GM12873 (cell line): ENCODE measurements around the gene EFNA4.

Source experiments
- TF ChIP-seq, protein P1 (sequence below): IDR thresholded peaks from 2 replicates; pipeline ENCODE4 v1.5.1; 2012; ENCODE audit warnings: low read depth, mild to moderate bottlenecking, moderate library complexity, low read length, control low read depth; ENCODE audit not compliant: insufficient read depth; ENCODE audit errors: missing control alignments

EFNA4 gene

DNA sequence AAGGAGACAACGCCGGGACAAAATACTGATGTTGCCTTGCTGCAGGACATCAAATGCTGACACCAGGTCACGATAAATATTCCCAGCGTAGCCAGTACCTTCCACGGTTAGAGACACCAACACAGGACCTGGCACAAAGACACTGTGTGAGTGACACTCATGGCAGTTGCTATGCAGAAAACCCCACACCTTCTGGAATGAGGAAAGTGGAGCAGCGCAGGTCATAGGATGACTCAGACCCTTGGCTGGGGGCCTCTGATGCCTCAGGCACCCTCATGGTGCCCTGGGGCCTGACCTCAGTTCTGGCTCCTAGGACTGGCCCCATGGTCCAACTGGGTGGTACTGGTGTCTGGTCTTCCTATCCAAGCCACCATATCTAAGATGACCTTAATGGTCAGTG, 37.0 kb upstream of the EFNA4 start:
- TF ChIP-seq, protein P1, sequence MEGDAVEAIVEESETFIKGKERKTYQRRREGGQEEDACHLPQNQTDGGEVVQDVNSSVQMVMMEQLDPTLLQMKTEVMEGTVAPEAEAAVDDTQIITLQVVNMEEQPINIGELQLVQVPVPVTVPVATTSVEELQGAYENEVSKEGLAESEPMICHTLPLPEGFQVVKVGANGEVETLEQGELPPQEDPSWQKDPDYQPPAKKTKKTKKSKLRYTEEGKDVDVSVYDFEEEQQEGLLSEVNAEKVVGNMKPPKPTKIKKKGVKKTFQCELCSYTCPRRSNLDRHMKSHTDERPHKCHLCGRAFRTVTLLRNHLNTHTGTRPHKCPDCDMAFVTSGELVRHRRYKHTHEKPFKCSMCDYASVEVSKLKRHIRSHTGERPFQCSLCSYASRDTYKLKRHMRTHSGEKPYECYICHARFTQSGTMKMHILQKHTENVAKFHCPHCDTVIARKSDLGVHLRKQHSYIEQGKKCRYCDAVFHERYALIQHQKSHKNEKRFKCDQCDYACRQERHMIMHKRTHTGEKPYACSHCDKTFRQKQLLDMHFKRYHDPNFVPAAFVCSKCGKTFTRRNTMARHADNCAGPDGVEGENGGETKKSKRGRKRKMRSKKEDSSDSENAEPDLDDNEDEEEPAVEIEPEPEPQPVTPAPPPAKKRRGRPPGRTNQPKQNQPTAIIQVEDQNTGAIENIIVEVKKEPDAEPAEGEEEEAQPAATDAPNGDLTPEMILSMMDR: no peak

DNA sequence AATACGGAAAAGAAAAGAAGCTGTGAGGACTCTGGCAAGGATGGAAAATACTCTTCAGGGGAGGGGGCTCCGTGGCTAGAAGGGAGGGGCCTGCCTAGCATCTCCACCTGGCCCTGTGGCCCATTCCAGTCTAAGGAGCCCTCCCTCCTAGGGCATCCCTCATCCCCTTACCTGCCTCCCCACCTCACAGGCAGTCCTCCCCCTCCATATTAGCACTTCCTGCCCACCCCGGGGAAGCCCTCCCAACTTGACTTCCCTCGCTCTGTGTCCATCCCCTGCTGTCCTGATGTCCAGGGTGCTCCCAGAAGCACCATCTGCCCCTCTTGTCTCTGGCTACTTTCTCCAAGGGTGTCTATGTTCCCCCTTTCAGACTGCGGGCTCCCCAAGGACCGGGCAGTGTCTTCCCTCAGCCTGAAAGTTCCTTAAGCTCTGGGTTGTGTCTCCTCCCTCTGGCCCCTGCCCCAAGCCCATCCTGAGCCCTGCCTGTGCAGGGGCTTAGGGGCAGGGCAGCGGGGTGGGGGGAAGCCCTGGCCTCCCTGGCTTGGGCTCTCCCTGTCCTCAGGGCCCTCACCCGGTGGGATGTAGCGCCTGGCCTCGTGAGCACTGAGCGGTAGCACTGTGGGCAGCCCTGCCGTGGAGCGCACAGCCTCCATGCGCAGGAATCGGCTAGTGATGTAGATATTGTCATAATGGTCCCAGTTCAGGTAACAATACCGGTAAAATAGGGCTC, 33.9 kb upstream of the EFNA4 start:
- TF ChIP-seq, protein P1: no peak

DNA sequence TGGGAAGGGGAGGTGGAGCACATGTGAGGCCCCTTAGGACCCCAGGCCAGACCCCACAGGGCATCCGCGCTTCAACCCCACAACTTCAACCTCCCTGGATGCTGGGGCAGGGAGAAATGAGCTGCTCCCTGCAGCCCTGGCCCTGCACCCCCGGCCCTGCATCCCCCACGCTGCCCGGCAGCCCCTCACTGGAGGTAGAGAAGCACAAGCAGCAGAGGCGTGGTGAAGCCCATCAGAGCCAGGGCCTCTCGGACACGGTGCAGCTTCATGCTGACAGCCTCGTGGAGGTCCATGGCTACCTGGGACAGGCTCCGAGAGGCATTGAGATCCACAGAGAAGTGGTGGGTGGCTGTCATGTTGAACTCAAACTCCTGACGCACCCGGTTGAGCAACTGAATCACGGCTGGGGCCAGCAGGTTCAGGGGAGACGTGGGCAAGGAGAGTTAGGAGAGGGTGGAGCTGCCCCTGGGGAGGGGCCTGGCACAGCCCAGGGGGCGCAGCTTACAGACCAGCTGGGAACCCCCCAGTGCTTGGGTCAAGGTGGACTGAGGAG, 33.2 kb upstream of the EFNA4 start:
- TF ChIP-seq, protein P1: no peak

DNA sequence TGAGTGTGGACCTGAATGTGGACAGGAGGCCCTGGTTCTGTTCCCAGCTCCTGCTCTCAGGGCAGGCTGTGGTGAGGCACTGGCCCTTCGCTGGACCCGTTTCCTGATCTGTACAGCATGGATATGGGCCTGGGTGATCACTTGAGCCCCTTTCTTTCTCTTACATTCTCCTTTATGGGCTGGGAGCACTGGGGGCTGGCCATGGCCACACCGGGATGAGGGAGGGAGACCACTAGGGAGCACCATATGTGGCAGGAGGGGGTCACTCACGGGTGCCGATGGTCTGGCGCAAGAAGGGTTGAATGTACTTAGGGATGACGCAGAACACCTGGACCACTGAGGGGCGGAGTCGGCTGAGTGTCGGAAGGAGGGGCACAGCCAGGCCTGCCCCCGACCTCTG, 32.6 kb upstream of the EFNA4 start:
- TF ChIP-seq, protein P1: no peak

DNA sequence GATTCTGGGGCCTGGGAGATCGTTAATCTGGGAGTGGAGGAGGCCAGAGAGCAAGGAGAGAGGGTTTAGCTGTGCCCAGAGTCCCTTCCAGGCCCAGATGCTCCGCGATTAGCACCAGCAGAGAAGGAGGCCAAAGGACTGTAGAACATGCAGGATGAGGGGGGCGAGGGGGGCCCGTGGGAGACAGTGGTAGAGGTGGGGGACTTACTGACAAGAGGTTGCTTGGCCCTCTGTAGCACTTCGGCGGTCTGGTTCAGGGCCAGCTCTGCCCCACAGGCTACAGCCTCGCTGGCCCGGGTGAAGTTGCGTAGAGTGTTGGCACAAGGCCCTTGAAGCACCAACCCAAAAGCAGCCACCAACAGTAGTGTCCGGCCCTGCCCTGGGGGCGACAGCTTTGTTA, 30.7 kb upstream of the EFNA4 start:
- TF ChIP-seq, protein P1: no peak

DNA sequence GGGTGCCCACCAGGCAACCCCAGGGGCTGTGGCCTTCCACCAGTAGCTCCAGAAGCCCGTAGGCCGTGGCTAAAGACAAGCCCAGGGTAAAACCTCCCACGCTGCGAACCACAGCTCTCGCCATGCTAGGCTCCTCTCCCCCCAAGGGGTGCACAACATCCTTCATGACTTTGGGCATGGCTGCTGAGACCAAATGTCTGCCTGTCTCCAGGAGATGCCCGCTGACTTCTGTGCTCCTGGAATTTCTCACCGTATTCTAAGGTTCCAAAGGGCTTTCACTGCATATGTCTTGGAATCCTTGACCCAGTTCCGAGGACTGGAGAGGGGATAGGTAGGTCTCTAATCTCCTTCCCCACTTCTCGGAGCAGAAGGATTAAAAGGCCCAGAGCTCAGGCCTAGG, 30.0 kb upstream of the EFNA4 start, which contains the start of the genes DCST1 and DCST2:
DCST1 (plus strand) TSS at position 301 of the 400 bp plus-strand sequence. CDS start 213 bp downstream, outside the sequence.
DCST2 (minus strand) TSS at position 258 of the 400 bp plus-strand sequence; CDS start at position 178, 80 bp downstream.
- TF ChIP-seq, protein P1: no peak

DNA sequence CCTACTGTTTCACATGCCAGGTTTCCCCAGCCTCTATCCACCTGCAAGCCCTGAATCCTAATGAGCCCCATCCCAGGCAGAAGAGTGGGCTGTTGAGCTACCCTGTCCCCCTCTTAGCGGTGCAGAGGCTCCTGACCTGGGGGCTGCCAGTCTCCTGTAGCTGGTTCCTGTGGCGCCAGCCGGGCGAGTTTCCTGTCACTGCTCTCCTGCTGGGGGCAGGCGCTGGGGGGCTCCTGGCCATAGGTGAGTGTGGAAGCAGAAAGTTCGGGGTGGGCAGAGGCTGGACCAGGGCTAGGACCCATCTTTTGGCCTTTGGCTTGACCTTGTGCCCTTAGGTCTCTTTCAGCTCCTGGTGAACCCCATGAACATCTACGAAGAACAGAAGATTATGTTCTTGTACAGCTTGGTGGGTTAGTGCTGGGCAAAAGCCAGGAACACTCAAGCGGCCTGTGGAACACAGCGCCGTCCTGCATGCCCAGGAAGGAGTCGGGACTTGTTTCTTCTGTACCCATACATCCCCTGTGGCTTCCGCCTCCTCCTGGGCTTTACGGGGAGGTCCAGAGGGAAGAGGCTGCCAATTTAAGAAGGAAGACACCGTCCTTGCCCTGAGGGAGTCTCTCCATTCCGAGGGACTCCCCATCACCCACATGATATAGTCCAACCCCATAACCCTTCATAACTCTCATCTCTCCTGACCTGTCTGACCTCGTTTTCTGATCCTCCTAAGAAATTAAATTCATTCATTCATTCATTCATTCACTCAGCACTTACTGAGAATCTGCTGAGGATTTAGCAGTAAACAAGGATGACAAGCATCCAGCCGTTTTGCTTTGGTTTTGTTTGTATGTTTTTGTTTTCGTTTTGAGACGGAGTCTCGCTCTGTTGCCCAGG, 29.0 kb upstream of the EFNA4 start:
- TF ChIP-seq, protein P1: no peak
